ENCODE data around the gene PYY.

DNA sequence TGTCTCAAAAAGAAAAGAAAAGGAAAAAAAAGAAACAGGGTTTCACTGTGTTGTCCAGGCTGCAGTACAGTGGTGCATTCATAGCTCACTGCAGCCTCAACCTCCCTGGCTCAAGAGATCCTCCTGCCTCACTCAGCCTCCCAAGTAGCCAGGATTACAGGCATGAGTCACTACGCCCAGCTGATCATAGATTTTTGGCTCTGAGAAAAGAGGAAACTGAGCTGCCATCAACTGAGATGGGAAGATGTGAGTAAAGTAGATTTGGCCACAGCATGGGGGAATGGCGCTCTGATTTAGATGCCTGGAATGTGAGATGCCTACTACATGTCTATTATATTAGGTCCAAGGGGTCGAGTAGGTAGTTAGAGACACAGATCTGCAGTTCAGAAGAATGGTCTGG, 44.8 kb upstream of the PYY start:
- TF ChIP-seq CTCF (IDR thresholded peaks at IDR 0.05), result no peak
- TF ChIP-seq POLR2AphosphoS5 (IDR thresholded peaks at IDR 0.05; ENCODE audit: low read depth, low read length), result no peak
- TF ChIP-seq, protein P1, sequence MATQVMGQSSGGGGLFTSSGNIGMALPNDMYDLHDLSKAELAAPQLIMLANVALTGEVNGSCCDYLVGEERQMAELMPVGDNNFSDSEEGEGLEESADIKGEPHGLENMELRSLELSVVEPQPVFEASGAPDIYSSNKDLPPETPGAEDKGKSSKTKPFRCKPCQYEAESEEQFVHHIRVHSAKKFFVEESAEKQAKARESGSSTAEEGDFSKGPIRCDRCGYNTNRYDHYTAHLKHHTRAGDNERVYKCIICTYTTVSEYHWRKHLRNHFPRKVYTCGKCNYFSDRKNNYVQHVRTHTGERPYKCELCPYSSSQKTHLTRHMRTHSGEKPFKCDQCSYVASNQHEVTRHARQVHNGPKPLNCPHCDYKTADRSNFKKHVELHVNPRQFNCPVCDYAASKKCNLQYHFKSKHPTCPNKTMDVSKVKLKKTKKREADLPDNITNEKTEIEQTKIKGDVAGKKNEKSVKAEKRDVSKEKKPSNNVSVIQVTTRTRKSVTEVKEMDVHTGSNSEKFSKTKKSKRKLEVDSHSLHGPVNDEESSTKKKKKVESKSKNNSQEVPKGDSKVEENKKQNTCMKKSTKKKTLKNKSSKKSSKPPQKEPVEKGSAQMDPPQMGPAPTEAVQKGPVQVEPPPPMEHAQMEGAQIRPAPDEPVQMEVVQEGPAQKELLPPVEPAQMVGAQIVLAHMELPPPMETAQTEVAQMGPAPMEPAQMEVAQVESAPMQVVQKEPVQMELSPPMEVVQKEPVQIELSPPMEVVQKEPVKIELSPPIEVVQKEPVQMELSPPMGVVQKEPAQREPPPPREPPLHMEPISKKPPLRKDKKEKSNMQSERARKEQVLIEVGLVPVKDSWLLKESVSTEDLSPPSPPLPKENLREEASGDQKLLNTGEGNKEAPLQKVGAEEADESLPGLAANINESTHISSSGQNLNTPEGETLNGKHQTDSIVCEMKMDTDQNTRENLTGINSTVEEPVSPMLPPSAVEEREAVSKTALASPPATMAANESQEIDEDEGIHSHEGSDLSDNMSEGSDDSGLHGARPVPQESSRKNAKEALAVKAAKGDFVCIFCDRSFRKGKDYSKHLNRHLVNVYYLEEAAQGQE (IDR thresholded peaks at IDR 0.05; ENCODE audit: insufficient read depth in 1 of 2, low read depth in 2 of 2, low read length in 1 of 2), result no peak
- TF ChIP-seq SIN3A (IDR thresholded peaks at IDR 0.05; ENCODE audit: borderline replicate concordance, insufficient read depth, low read depth, low read length), result no peak
